Measurements from ENCODE around the gene SHROOM1.

DNA sequence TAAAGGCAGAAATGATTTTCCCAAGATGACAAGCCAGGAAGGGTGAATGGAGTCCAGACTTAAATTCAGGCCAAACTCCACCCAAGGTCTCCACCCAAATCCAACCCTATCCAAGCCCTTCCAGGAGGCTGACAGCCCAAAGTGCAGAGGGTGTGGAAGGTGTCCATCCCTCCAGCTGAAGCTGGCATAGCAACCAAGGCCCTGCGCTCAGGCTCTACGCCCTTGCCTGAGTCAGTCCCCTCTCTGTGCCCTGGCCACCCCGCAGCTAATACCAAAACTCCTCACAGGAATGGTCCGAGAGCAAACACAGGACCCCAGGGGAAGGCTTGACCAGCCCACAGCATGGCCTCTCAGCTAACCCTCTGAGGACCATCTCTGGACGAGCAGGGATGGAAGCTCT is 55.6 kb downstream of the SHROOM1 start:
- no peak for TF ChIP-seq POLR2AphosphoS5 (IDR thresholded peaks at IDR 0.05)
- TF ChIP-seq, protein P1, sequence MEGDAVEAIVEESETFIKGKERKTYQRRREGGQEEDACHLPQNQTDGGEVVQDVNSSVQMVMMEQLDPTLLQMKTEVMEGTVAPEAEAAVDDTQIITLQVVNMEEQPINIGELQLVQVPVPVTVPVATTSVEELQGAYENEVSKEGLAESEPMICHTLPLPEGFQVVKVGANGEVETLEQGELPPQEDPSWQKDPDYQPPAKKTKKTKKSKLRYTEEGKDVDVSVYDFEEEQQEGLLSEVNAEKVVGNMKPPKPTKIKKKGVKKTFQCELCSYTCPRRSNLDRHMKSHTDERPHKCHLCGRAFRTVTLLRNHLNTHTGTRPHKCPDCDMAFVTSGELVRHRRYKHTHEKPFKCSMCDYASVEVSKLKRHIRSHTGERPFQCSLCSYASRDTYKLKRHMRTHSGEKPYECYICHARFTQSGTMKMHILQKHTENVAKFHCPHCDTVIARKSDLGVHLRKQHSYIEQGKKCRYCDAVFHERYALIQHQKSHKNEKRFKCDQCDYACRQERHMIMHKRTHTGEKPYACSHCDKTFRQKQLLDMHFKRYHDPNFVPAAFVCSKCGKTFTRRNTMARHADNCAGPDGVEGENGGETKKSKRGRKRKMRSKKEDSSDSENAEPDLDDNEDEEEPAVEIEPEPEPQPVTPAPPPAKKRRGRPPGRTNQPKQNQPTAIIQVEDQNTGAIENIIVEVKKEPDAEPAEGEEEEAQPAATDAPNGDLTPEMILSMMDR (IDR thresholded peaks at IDR 0.05): no peak
